Gastrocnemius medialis (tissue), 4 donors: ENCODE data around the gene VWA3B.

Experiments
- CTCF ChIP-seq, 5 experiments: fragments of 450-650 bp in 3 of 5; fragments of 200-600 bp in 2 of 5; sonication (generic) in 2 of 5; IDR thresholded peaks in 4 of 5; conservative IDR thresholded peaks in 1 of 5; 1 replicate in 4 of 5; 2 replicates in 1 of 5; pipeline ENCODE4 v1.5.1; 2016 to 2019; ENCODE audit warnings: antibody characterized with exemption in 5 of 5, mild to moderate bottlenecking in 3 of 5, moderate library complexity in 3 of 5
- POLR2A ChIP-seq, 2 donors: fragments of 450-650 bp; IDR thresholded peaks; one replicate each; pipeline ENCODE4 v1.6.1; 2017; ENCODE audit warnings: antibody characterized with exemption in 2 of 2, mild to moderate bottlenecking in 2 of 2, moderate library complexity in 2 of 2

GRCh38 chr2:98148595-98149332, 61.8 kb downstream of the VWA3B start:
- no peak for TF ChIP-seq CTCF (IDR thresholded peaks at IDR 0.05 in 4 of 5, conservative IDR thresholded peaks at IDR 0.05 in 1 of 5)
- no peak for TF ChIP-seq POLR2A (IDR thresholded peaks at IDR 0.05)
